Right forelimb (tissue), 1 donor: ENCODE data around the gene RORB.

Source experiments
- DNase-seq: peaks from one replicate; pipeline ENCODE4 v3.0.0-alpha.2; 2018

Gene RORB

GRCh38 chr9:74609671-74610405, 112.7 kb downstream of the RORB start:
- no peak for DNase-seq

DNA sequence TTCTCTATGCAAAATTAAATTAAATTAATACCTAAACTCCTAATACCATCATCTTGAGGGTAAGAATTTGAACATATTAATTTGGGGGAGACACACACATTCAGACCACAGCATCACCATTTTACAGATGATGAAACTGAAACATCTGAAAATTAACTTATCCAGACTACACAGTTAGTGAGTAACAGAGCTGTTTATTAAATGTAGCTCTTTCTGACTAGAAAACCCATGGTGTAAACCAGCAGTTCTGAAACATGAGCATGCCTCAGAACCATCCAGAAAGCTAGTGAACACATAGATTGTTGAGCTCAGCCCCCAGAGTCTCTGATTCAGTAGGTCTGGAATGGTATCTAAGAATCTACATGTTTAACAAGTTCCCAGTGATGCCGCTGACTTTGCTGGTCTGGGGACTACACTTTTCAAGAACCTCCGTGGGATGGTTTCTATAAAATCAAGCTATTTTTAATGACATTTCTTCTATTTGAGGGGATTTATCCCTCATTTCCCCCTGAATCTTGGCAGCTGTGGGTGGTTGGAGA, 113.5 kb downstream of the RORB start:
- DNase-seq, result no peak

GRCh38 chr9:74630228-74630627, 133.1 kb downstream of the RORB start:
- no peak for DNase-seq

GRCh38 chr9:74639112-74639511, 142.0 kb downstream of the RORB start:
- no peak for DNase-seq

DNA sequence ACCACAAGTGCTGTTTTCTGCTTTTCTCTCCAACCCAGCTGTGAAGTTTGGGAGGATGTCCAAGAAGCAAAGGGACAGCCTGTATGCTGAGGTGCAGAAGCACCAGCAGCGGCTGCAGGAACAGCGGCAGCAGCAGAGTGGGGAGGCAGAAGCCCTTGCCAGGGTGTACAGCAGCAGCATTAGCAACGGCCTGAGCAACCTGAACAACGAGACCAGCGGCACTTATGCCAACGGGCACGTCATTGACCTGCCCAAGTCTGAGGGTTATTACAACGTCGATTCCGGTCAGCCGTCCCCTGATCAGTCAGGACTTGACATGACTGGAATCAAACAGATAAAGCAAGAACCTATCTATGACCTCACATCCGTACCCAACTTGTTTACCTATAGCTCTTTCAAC, 145.2 kb downstream of the RORB start:
- DNase-seq, result no peak

GRCh38 chr9:74643303-74643923, 146.3 kb downstream of the RORB start:
- DNase-seq, result no peak

DNA sequence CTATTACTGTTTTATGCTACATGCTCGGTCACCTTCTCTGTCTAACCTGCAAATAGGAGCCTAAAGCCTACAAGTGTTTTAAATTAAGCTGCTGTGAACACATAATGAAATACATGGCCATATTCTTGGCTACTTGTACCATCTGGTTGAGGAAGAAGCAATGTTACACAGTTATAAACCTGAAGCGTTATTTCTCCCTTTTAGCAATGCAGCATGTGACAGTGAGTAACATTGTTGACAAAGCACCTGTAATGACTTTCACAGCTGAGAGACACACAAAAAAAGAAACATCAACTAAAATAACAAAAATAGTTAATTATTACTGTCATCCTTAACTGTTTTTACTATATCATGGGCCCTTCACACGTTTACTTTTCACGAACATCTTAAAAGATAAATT, 146.9 kb downstream of the RORB start:
- no peak for DNase-seq

- no peak for DNase-seq
Measured at GRCh38 chr9:74645007-74645639, 148.0 kb downstream of the RORB start.

- no peak for DNase-seq
Measured at GRCh38 chr9:74653410-74654080, 156.4 kb downstream of the RORB start.

DNA sequence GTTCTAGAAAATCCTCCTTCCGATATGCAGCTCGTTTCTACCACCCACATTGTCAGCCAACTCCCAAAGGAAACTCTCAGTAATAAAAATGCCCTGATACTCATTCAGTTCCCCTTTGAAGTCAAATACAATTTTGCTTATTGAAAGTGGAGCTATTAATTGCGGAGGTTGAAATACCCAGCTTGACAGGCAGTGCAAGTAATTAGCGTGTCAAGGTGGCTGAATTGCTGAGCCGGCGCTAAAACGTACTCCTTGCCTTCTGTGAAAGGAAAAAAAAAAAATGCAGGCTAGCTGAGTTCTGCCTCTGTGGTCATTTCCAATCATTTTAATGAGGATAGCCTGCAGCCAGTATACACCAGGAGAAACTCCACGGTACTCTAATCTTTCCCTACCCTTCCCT, 165.5 kb downstream of the RORB start:
- no peak for DNase-seq

DNA sequence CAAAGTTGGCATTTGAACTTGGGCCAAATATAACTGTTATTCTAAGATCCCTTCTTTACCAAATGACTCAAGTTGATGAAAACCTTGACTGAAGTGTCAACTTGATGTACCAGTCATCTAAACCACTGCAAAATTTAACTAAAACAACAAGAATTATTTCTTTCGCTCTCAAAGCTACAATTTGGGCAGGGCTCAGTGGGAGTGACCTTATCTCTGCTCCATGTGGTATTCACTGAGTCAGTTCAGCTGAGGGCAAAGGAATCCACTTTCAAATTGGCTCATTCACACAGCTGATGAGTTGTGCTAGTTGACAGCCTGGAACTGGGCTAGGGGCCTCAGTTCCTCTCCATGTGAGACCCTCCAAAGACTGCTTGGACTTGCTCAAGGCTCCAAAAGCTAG, 166.3 kb downstream of the RORB start:
- DNase-seq, result no peak

DNA sequence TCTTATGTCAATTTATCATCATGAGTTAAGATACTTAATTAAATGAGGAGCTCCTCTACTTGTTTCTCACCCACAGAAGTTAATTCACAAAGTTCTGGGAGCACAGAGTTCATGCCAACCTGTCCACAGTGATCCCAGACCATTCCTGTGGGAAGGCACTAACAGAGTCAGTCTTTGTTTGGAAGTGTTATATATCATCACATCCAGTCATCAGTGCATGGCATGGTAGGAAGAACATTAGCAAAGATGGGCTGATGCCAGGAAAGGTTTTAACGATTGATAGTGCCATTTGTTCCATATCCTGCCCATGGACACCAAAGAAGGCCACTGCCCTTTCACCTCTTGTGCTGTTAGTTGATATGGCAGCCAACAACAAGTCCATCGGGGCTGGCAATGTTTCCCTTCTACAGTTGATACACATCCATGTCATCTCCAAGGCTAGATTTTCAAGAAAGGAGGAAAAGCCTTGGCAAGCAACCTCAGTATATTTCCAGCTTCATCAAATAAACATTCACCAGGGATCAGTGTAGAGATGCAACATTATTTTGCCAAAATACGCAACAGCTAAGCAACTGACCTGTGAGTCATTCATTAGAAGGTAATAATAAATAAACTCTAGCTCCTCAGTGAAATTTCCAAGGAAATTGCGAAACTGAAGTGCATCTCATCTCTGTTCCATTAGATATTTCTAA, 169.6 kb downstream of the RORB start:
- DNase-seq, result no peak

DNA sequence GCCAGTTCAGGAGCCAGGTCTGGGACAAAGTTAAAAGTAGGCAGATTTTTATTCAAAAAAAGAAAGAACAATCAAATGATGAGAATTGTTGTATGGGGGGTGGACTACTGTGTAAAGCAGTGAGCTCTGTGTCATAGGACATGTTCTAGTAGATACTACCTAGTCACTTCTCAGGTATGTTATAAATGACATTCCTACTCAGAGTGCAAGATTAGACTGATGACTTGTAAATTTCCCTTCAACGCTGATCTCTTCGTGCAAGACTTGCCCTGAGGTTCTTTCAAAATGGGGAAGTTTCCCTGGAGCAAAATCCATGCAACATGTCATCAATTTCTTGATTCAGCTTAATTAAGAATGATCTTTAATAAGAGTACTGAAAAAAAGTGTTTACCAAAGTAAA, 175.1 kb downstream of the RORB start:
- no peak for DNase-seq

- no peak for DNase-seq
Measured at GRCh38 chr9:74674077-74674476, 176.9 kb downstream of the RORB start.

GRCh38 chr9:74681906-74682305, 184.8 kb downstream of the RORB start:
- no peak for DNase-seq

GRCh38 chr9:74683322-74683721, 186.2 kb downstream of the RORB start:
- DNase-seq, result no peak

- no peak for DNase-seq
Measured at GRCh38 chr9:74691058-74691457, 193.9 kb downstream of the RORB start.

DNA sequence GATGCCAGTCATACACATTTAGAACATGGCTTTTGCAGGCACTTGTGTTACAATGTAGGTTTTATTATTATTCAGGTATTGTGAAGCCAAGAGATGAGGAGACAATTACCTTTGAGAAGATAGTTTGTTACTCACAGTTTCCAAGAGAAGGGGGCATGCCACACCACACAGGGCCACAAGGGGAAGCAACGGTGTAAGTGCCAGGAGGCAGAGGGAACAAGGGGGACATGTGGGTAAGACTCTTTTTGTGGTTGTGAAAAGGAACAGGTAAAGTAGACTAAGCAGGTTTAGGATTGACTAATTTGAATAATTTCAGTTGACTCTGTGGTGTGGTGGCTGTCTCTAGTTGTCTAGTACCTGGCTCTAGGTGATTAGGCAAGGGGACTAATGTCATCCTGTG, 199.4 kb downstream of the RORB start:
- DNase-seq, result no peak

DNA sequence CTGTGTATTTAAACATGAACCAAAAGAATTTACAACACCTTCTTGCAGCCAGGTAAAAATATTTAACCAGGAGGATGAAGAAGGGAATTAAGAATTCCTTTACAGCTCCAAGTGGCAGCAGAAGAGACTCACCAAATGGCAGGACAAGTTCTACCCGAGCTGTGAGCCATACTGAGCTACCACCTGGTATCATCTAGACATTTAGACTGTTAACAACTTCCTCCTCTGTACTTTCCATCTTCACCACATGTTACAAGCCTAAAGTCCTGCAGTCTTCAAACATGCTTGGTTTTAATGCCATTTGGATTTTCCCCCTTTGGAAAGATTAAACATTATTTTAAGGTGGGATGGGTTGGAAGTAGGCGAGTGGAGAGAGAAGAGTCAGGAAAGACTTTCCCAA, 200.4 kb downstream of the RORB start:
- no peak for DNase-seq

- no peak for DNase-seq
Measured at GRCh38 chr9:74711341-74711740, 214.2 kb downstream of the RORB start.

- DNase-seq, result no peak
Measured at GRCh38 chr9:74718709-74719108, 221.6 kb downstream of the RORB start.

GRCh38 chr9:74719306-74719705, 222.2 kb downstream of the RORB start:
- no peak for DNase-seq
